Measurements from ENCODE around the gene POU3F1. TPM values are rescaled to one million over a fixed set of nuclear protein-coding genes. Genes with fewer than 3 reads are reported as not detected.

POU3F1 gene
- total and polyA plus RNA-seq, 12 donors = 0.05 to 6.9 (median 2.0) TPM

- intact Hi-C loops (cut with DNase I) = no loop called here
- no peak for TF ChIP-seq CTCF (IDR thresholded peaks at IDR 0.05)
- TF ChIP-seq POLR2A (IDR thresholded peaks at IDR 0.05) = no peak
- DNase-seq = no peak
- H3K9me3 ChIP-seq (replicated peaks in 1 of 3) = no peaks in the 10 kb centered on the region
- no peaks in the 10 kb centered on the region for H3K4me1 ChIP-seq (replicated peaks in 1 of 2)
- WGBS, 4 donors = 43 to 90% (median 71%) methylated on average over 3 to 6 of the region's 6 CpGs
- H3K4me3 ChIP-seq = no peak overlapping the region
- H3K27ac ChIP-seq = no peak overlapping the region
- H3K36me3 ChIP-seq (replicated peaks in 1 of 2) = no peaks in the 10 kb centered on the region
- no peaks in the 10 kb centered on the region for H3K27me3 ChIP-seq
Measured at GRCh38 chr1:38088791-38089190, 42.2 kb upstream of the POU3F1 start.

GRCh38 chr1:38088366-38088765 lies 41.8 kb upstream of the POU3F1 start:
- 80 to 94% (median 81%) methylated on average over 3 to 6 of the region's 6 CpGs for WGBS, 4 donors
- Histone ChIP-seq H3K27ac (no peak overlapping the region), H3K4me1 (replicated peaks in 1 of 2) (no peaks in the 10 kb centered on the region), H3K9me3 (replicated peaks in 1 of 3) (no peaks in the 10 kb centered on the region), H3K36me3 (replicated peaks in 1 of 2) (no peaks in the 10 kb centered on the region), H3K4me3 (no peak overlapping the region), H3K27me3 (no peaks in the 10 kb centered on the region)
- intact Hi-C loops (cut with DNase I) = no loop called here
- TF ChIP-seq CTCF (IDR thresholded peaks at IDR 0.05) (no peak), POLR2A (IDR thresholded peaks at IDR 0.05) (no peak)
- no peak for DNase-seq

GRCh38 chr1:38087676-38088075 lies 41.1 kb upstream of the POU3F1 start:
- TF ChIP-seq POLR2A (IDR thresholded peaks at IDR 0.05) (no peak), CTCF (IDR thresholded peaks at IDR 0.05) (no peak)
- 83 to 92% (median 88%) methylated on average over 8 to 9 of the region's 9 CpGs for WGBS, 4 donors
- intact Hi-C loops (cut with DNase I) = no loop called here

GRCh38 chr1:38085666-38086330 lies 39.2 kb upstream of the POU3F1 start:
- Histone ChIP-seq H3K27me3 (no peaks in the 10 kb centered on the region), H3K4me3 (no peak overlapping the region), H3K9me3 (replicated peaks in 1 of 3) (no peaks in the 10 kb centered on the region), H3K27ac (no peak overlapping the region), H3K36me3 (replicated peaks in 1 of 2) (no peaks in the 10 kb centered on the region), H3K4me1 (replicated peaks in 1 of 2) (no peaks in the 10 kb centered on the region)
- TF ChIP-seq POLR2A (IDR thresholded peaks at IDR 0.05) (no peak), CTCF (IDR thresholded peaks at IDR 0.05) (no peak)
- intact Hi-C loops (cut with DNase I) = no loop called here
- no peak for DNase-seq
- WGBS, 4 donors = 58 to 75% (median 65%) methylated on average over 8 to 12 of the region's 12 CpGs

More at GRCh38 chr1:38087676-38088075, 41.1 kb upstream of the POU3F1 start:
- Histone ChIP-seq H3K27ac (no peak overlapping the region), H3K27me3 (no peaks in the 10 kb centered on the region), H3K4me3 (no peak overlapping the region), H3K4me1 (replicated peaks in 1 of 2) (no peaks in the 10 kb centered on the region), H3K9me3 (replicated peaks in 1 of 3) (no peaks in the 10 kb centered on the region), H3K36me3 (replicated peaks in 1 of 2) (no peaks in the 10 kb centered on the region)
- DNase-seq = no peak

Data from adrenal gland (tissue), 12 donors.